ENCODE measurements around the gene SPAG9. TPM values are rescaled to one million over a fixed set of nuclear protein-coding genes. Genes with fewer than 3 reads are reported as not detected.
A peak's percentile ranks its signal among the peaks of the same experiment; 100 is the strongest.

Gene SPAG9
- total and polyA plus RNA-seq, 2 of the 8 experiments (the other 6 are each of a cell fraction or from before 2014, with no cell fraction given): 9.8 to 63.8 TPM

- Histone ChIP-seq H2BK20ac (ENCODE audit: low read length) (no peak overlapping the region), H3K36me3 (ENCODE audit: control insufficient read depth in 2 of 4, insufficient read depth in 4 of 4, low read length in 3 of 4) (peaks cover 14 to 48% (median 35%) of the 10 kb centered on the region in 4 experiments; a peak in 7 of 8 replicates), H2AFZ (ENCODE audit: low read length) (no peak overlapping the region), H3K56ac (replicated peaks; ENCODE audit: insufficient read length, low read depth, low read length) (no peak overlapping the region), H3K23me2 (ENCODE audit: low read depth, low read length) (peaks cover 9% of the 10 kb centered on the region), H4K5ac (ENCODE audit: insufficient read length, low read depth, low read length) (no peak overlapping the region), H4K8ac (ENCODE audit: extremely low read depth, insufficient read depth, low read length) (no peak overlapping the region), H3K14ac (ENCODE audit: insufficient read length) (no peak overlapping the region), H4K91ac (replicated peaks; ENCODE audit: insufficient read length, low read length) (no peak overlapping the region), H3K4ac (replicated peaks; ENCODE audit: insufficient read length, low read depth, low read length) (no peak overlapping the region), H3K23ac (ENCODE audit: insufficient read length) (no peak overlapping the region), H3K4me1 (replicated peaks in 1 of 4; ENCODE audit: control insufficient read depth in 3 of 4, insufficient read depth in 4 of 4, low read length in 3 of 4) (peaks cover 0 to 9% (median 3%) of the 10 kb centered on the region in 4 experiments; a peak in 4 of 7 replicates), H2BK120ac (replicated peaks; ENCODE audit: low read depth, low read length) (no peak overlapping the region), H3K9ac (replicated peaks in 1 of 4; ENCODE audit: extremely low read depth in 1 of 4, low read depth in 3 of 4, low read length in 3 of 4) (0 out of 7 replicates have a peak overlapping the region, but pooled peaks of 1 of the 4 experiments have one; percentile 14), H3K27me3 (replicated peaks in 1 of 4; ENCODE audit: control insufficient read depth in 3 of 4, extremely low read depth in 1 of 4, insufficient read depth in 3 of 4, low read length in 3 of 4) (no peaks in the 10 kb centered on the region), H3K4me3 (ENCODE audit: extremely low read depth in 1 of 4, insufficient read depth in 2 of 4, low read depth in 3 of 4, low read length in 4 of 4) (no peak overlapping the region), H2BK12ac (ENCODE audit: low read depth, low read length) (no peak overlapping the region), H3K4me2 (ENCODE audit: insufficient read depth in 1 of 2, low read depth in 2 of 2, low read length in 2 of 2) (no peak overlapping the region), H3K9me3 (ENCODE audit: insufficient read depth in 2 of 2, low read depth in 1 of 2, low read length in 1 of 2) (no peaks in the 10 kb centered on the region), H4K20me1 (replicated peaks in 1 of 2; ENCODE audit: control insufficient read depth in 1 of 2, insufficient read depth in 2 of 2, low read length in 2 of 2) (peaks cover 0 to 5% of the 10 kb centered on the region in 2 experiments), H3K79me1 (ENCODE audit: low read depth, low read length) (no peaks in the 10 kb centered on the region; the same call in 1 of the 2 replicates), H2AK5ac (ENCODE audit: low read depth, low read length) (no peak overlapping the region), H2BK5ac (ENCODE audit: low read depth, low read length) (no peak overlapping the region), H3K18ac (ENCODE audit: extremely low read depth, low read length) (no peak overlapping the region), H2BK15ac (ENCODE audit: low read length) (no peak overlapping the region), H3K79me2 (ENCODE audit: control insufficient read depth in 1 of 2, insufficient read depth in 2 of 2, low read length in 2 of 2) (peaks cover 0 to 13% of the 10 kb centered on the region in 2 experiments; a peak in 2 of 4 replicates), H3K27ac (ENCODE audit: low read depth, low read length) (no peak overlapping the region)
- DNase-seq (ENCODE audit: low read depth in 1 of 2, low spot score in 2 of 2) (no peak), FAIRE-seq (no peak)
- ChIA-PET POLR2A (ENCODE audit: partially characterized antibody) (interaction anchor here (0.6 to 3.0 kb wide), 3 partner anchors 11 to 641 kb away, joined by 3 to 10 read pairs (median 6); no protein-coding TSS in a partner anchor), CTCF (ENCODE audit: partially characterized antibody) (interaction anchor here (0.7 to 1.1 kb wide), 2 partner anchors 26 to 112 kb away, joined by 3 read pairs; no protein-coding TSS in a partner anchor)
- TF ChIP-seq NRF1 (IDR thresholded peaks at IDR 0.05; ENCODE audit: low read depth, low read length): no peak
- no peak for TF ChIP-seq SUZ12 (IDR thresholded peaks at IDR 0.05; ENCODE audit: low read length)
- TF ChIP-seq E2F6 (IDR thresholded peaks at IDR 0.05): no peak
- no peak for TF ChIP-seq SP2 (IDR thresholded peaks at IDR 0.05; ENCODE audit: low read length)
- TF ChIP-seq NANOG (IDR thresholded peaks at IDR 0.05; ENCODE audit: insufficient read depth, low read depth, low read length, poor library complexity, severe bottlenecking): no peak
- no peak for TF ChIP-seq TAF7 (optimal IDR thresholded peaks at IDR 0.05; ENCODE audit: borderline replicate concordance, low read depth, low read length)
- TF ChIP-seq SAP30 (IDR thresholded peaks at IDR 0.05; ENCODE audit: insufficient read depth, insufficient replicate concordance, low read length): no peak
- no CpG with 5 or more reads among the region's 1 CpG for WGBS, 2 experiments (ENCODE audit: extremely low coverage in 1 of 2, insufficient coverage in 1 of 2, insufficient read length in 1 of 2, insufficient replicate concordance in 2 of 2, low coverage in 1 of 2, low lambda C conversion rate in 2 of 2, missing lambda C conversion rate in 1 of 2)
Measured at GRCh38 chr17:51169340-51169739, 48.7 kb upstream of the SPAG9 start.

Measured in H1 (cell line).